Motor neuron (in vitro differentiated cells): ENCODE data around the gene TMEM94. TPM values are rescaled to one million over a fixed set of nuclear protein-coding genes. Genes with fewer than 3 reads are reported as not detected.

Experiments used
- ATAC-seq, 8 experiments: fragments of 200-7000 bp; cut with Tn5 transposase; replicated peaks in 6 of 8; 2 replicates each; pipeline ENCODE4 v1.8.0; 2021; ENCODE audit warnings: mild to moderate bottlenecking in 8 of 8, moderate library complexity in 8 of 8
- H3K27ac ChIP-seq, 2 donors: fragments of 250-450 bp; sonication (Bioruptor Pico); 2 replicates each; pipeline ENCODE4 v1.9.0; 2021; ENCODE audit warnings: antibody characterized with exemption in 2 of 2, mild to moderate bottlenecking in 2 of 2, moderate library complexity in 1 of 2
- H3K4me1 ChIP-seq, 2 donors: fragments of 250-450 bp; sonication (Bioruptor Pico); replicated peaks in 1 of 2; 2 replicates each; pipeline ENCODE4 v1.6.1; 2021; ENCODE audit warnings: antibody characterized with exemption in 2 of 2, mild to moderate bottlenecking in 2 of 2, moderate library complexity in 1 of 2
- H3K4me3 ChIP-seq, 5 donors: fragments of 250-450 bp; sonication (Bioruptor Pico); 2 replicates each; pipeline ENCODE4 v1.9.0; 2021; ENCODE audit warnings: antibody characterized with exemption in 5 of 5, mild to moderate bottlenecking in 5 of 5, moderate library complexity in 4 of 5
- WGBS, 10 experiments: fragments of 450-650 bp; shearing (Covaris generic); methylation state at CpG; one replicate each; pipeline ENCODE4 v1.0.0; 2022; 5-methylcytosine and 5-hydroxymethylcytosine counted together
- in situ Hi-C, 9 experiments: fragments of 400-800 bp; cut with MboI; loops; one replicate each; pipeline ENCODE4 v1.15.0; 2021; ENCODE audit warnings: low sequenced_read_pairs in 9 of 9, low pct_unique_long_range_greater_than_20kb in 2 of 9; ENCODE audit not compliant: unreplicated experiment in 9 of 9
- total RNA-seq, 8 experiments: library from RNA; unstranded; fragments of 300-600 nt; gene quantifications; 2 replicates each; pipeline versions ENCODE4 v1.2.3 to v1.2.4, GENCODE V29; 2022

TMEM94 gene
- total RNA-seq, 8 experiments from 2014 or later, result 19.3 to 92.7 (median 56.1) TPM

- 43 to 100% (median 85%) methylated on average over 1 to 4 of the region's 24 CpGs; no CpG with 5 or more reads in 3 of the 10 experiments for WGBS, 10 experiments
- in situ Hi-C loops, result no loop called here
- H3K4me1 ChIP-seq, result peaks cover 0 to 5% of the 10 kb centered on the region in 2 donors
- no peak overlapping the region for H3K27ac ChIP-seq
- peak overlapping the region; percentile 36 to 54 (median 52) for H3K4me3 ChIP-seq
- no peak for ATAC-seq
Observed at GRCh38 chr17:75524269-75524969, 68.0 kb downstream of the TMEM94 start.

- no peak within 1 kb of the TSS for H3K27ac ChIP-seq
- in situ Hi-C loops, result no loop called here
- ATAC-seq, result peak; percentile 82 to 88 (median 84)
- WGBS, 10 experiments, result 1% methylated on average over 16 of the region's 108 CpGs; no CpG with 5 or more reads in 9 of the 10 experiments
- H3K4me3 ChIP-seq, result peak within 1 kb of the TSS; percentile 36 to 54 (median 52)
- peaks cover 0 to 5% of the 10 kb centered on the region in 2 donors for H3K4me1 ChIP-seq
Observed at GRCh38 chr17:75524970-75525805, 68.8 kb downstream of the TMEM94 start, which contains the start of gene LLGL2. TSS of gene LLGL2 (plus strand) at chr17:75525697. CDS start at chr17:75543427, 17,730 bp downstream.

GRCh38 chr17:75525806-75526554 is 69.5 kb downstream of the TMEM94 start:
- 0 to 26% (median 8%) methylated on average over 2 to 20 of the region's 60 CpGs; no CpG with 5 or more reads in 7 of the 10 experiments for WGBS, 10 experiments
- peak in 6 of 8 experiments; percentile 3 to 29 (median 23) for ATAC-seq
- H3K4me3 ChIP-seq, result peak overlapping the region; percentile 36 to 54 (median 52)
- in situ Hi-C loops, result no loop called here
- peaks cover 0 to 5% of the 10 kb centered on the region in 2 donors for H3K4me1 ChIP-seq
- H3K27ac ChIP-seq, result no peak overlapping the region

- H3K4me3 ChIP-seq, result no peak overlapping the region
- in situ Hi-C loops, result no loop called here
Observed at GRCh38 chr17:75526555-75527270, 70.3 kb downstream of the TMEM94 start.

GRCh38 chr17:75530837-75531720 is 74.6 kb downstream of the TMEM94 start:
- ATAC-seq, result no peak
- Histone ChIP-seq H3K27ac (no peak overlapping the region), H3K4me1 (peaks cover 5 to 16% of the 10 kb centered on the region in 2 donors), H3K4me3 (no peak overlapping the region)
- WGBS, 10 experiments, result 63 to 91% (median 86%) methylated on average over 3 to 9 of the region's 19 CpGs; no CpG with 5 or more reads in 5 of the 10 experiments
- in situ Hi-C loops, result no loop called here

More at GRCh38 chr17:75526555-75527270, 70.3 kb downstream of the TMEM94 start:
- no peak for ATAC-seq
- 15 to 100% (median 67%) methylated on average over 1 to 9 of the region's 13 CpGs; no CpG with 5 or more reads in 2 of the 10 experiments for WGBS, 10 experiments
- Histone ChIP-seq H3K27ac (no peak overlapping the region), H3K4me1 (peaks cover 0 to 5% of the 10 kb centered on the region in 2 donors)

GRCh38 chr17:75531721-75532072 is 75.3 kb downstream of the TMEM94 start:
- H3K4me3 ChIP-seq, result no peak overlapping the region
- peak in 1 of 8 experiments; percentile 12 for ATAC-seq
- in situ Hi-C loops, result no loop called here
- no peak overlapping the region for H3K27ac ChIP-seq
- peaks cover 5 to 16% of the 10 kb centered on the region in 2 donors for H3K4me1 ChIP-seq
- 100% methylated on average over 2 of the region's 7 CpGs; no CpG with 5 or more reads in 9 of the 10 experiments for WGBS, 10 experiments

- in situ Hi-C loops, result no loop called here
- peak in 7 of 8 experiments; percentile 16 to 93 (median 43) for ATAC-seq
- 40 to 87% (median 71%) methylated on average over 1 to 9 of the region's 15 CpGs; no CpG with 5 or more reads in 5 of the 10 experiments for WGBS, 10 experiments
Observed at GRCh38 chr17:75535119-75535537, 78.7 kb downstream of the TMEM94 start.

GRCh38 chr17:75535871-75536270 is 79.4 kb downstream of the TMEM94 start:
- in situ Hi-C loops, result no loop called here
- peaks cover 9 to 16% of the 10 kb centered on the region in 2 donors for H3K4me1 ChIP-seq
- no peak overlapping the region for H3K4me3 ChIP-seq
- 0 to 100% (median 80%) methylated on average over 1 to 2 of the region's 8 CpGs; no CpG with 5 or more reads in 7 of the 10 experiments for WGBS, 10 experiments
- H3K27ac ChIP-seq, result no peak overlapping the region
- ATAC-seq, result no peak

More at GRCh38 chr17:75535119-75535537, 78.7 kb downstream of the TMEM94 start:
- Histone ChIP-seq H3K4me1 (peaks cover 5 to 16% of the 10 kb centered on the region in 2 donors), H3K4me3 (no peak overlapping the region), H3K27ac (no peak overlapping the region)

- in situ Hi-C loops, result no loop called here
- Histone ChIP-seq H3K27ac (no peak overlapping the region), H3K4me3 (no peak overlapping the region), H3K4me1 (peaks cover 9 to 16% of the 10 kb centered on the region in 2 donors)
- no peak for ATAC-seq
- WGBS, 10 experiments, result 59 to 100% (median 83%) methylated on average over 2 to 5 of the region's 10 CpGs; no CpG with 5 or more reads in 3 of the 10 experiments
Observed at GRCh38 chr17:75536366-75536765, 79.9 kb downstream of the TMEM94 start.

GRCh38 chr17:75539967-75540729 is 83.7 kb downstream of the TMEM94 start:
- 40 to 87% (median 64%) methylated on average over 1 to 5 of the region's 13 CpGs; no CpG with 5 or more reads in 6 of the 10 experiments for WGBS, 10 experiments
- ATAC-seq, result peak in 5 of 8 experiments; percentile 32 to 66 (median 37)
- in situ Hi-C loops, result no loop called here

More at GRCh38 chr17:75539967-75540729, 83.7 kb downstream of the TMEM94 start:
- Histone ChIP-seq H3K4me1 (peaks cover 4 to 5% of the 10 kb centered on the region in 2 donors), H3K27ac (no peak overlapping the region), H3K4me3 (no peak overlapping the region)
